Fibroblast of lung (primary cell): Measurements from ENCODE around the gene TPD52L2.

Experiments
- EZH2 ChIP-seq: IDR thresholded peaks from 2 replicates; pipeline ENCODE4 v1.5.1; 2012; ENCODE audit warnings: low read length, control low read depth, mild to moderate bottlenecking; ENCODE audit errors: missing control alignments
- TF ChIP-seq, protein P1 (sequence below), 2 donors: IDR thresholded peaks in 1 of 2; conservative IDR thresholded peaks in 1 of 2; 1 replicate in 1 of 2; 2 replicates in 1 of 2; pipeline ENCODE4 v1.5.1; 2011 to 2012; ENCODE audit warnings: low read length in 2 of 2, control low read depth in 1 of 2, inconsistent platforms in 1 of 2, low read depth in 1 of 2, mild to moderate bottlenecking in 1 of 2

DNA sequence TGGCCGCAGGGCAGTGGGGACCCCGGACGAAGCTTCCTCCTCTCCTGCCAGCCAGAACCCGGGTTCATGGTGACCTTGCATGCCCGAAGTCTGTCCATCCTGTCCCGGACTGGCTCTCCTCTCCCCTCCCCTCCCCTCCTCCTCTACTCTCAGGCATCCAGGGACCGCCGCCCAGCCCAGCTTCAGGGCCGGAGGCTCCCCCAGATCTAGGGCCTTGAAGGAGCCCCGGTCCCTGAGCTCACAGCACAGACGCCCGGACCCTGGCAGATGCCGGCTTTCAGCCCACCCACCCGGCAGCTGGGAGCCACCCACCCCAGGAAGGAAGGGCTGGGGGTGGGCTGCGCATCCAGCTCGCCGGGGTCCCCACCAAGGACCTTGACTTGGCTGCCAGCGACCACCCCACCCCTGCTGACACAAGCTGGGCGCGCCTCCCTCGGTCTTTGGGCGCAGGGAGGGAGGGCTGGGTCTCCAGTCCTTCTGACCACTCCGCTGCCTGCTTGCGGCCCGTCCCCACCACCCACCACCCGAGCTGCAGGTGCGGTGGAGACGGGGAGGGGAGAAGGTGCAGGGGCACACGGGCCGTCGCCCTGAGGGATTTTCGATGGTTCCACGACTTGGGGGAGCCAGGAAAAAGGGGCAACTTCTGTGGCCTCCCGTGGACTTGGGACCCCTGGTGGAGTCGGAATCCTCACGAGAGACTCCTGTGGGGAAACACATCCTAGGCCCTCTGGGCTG lies 9.5 kb upstream of the TPD52L2 start:
- TF ChIP-seq, protein P1, sequence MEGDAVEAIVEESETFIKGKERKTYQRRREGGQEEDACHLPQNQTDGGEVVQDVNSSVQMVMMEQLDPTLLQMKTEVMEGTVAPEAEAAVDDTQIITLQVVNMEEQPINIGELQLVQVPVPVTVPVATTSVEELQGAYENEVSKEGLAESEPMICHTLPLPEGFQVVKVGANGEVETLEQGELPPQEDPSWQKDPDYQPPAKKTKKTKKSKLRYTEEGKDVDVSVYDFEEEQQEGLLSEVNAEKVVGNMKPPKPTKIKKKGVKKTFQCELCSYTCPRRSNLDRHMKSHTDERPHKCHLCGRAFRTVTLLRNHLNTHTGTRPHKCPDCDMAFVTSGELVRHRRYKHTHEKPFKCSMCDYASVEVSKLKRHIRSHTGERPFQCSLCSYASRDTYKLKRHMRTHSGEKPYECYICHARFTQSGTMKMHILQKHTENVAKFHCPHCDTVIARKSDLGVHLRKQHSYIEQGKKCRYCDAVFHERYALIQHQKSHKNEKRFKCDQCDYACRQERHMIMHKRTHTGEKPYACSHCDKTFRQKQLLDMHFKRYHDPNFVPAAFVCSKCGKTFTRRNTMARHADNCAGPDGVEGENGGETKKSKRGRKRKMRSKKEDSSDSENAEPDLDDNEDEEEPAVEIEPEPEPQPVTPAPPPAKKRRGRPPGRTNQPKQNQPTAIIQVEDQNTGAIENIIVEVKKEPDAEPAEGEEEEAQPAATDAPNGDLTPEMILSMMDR (conservative IDR thresholded peaks at IDR 0.05 in 1 of 2, IDR thresholded peaks at IDR 0.05 in 1 of 2; ENCODE audit: low read depth in 1 of 2, low read length in 2 of 2): no peak
- TF ChIP-seq EZH2: peak; percentile 1
